ENCODE data around the gene CHST8. TPM values are rescaled to one million over a fixed set of nuclear protein-coding genes. Genes with fewer than 3 reads are reported as not detected.
A peak's percentile ranks its signal among the peaks of the same experiment; 100 is the strongest.

CHST8 gene
- total and polyA plus RNA-seq, 8 donors: 0.23 to 25.5 TPM; not detected in 6

DNA sequence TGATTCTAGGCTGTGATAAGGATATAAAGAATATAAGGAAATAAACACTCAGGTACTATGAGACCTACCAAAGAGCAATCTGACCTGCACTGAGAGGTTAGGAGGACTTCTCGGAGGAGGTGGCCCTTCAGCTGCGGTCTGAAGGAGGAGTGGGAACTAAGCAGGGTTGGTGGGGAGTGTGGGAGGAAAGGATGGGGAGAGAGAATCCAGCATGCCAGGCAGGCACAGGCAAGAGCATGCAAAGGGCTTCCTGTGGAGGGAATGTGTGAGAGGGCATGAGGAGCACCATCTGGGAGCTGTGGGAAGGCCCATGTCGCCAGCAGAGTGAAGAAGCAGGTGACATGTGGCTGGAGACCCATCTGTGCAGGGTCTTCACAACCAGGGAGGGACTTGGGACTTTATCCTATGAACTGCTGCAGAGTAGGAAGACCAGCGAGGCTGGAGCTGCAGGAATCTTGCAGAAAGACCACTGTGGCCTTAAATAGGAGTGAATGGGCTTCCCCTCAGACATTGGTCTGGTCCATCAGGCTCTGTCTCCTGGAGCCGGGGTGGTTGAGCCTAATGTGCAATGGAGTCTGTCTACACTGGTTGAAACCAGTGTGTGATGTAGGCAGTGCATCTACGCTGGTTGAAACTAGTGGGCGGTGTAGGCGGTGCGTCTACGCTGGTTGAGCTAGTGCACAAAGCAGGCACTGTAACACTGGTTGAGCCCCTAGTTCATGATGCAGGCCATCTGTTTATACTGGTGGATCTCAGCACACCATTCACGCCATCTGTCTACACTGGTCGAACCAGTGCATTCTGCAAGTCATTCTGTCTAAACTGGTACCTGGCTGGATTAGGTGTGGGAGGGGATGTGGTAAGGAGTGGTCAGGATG, 6.4 kb downstream of the CHST8 start:
- H3K27me3 ChIP-seq: peaks cover 6 to 89% (median 28%) of the 10 kb centered on the region in 3 donors
- no peak for DNase-seq
- intact Hi-C loops (cut with DNase I; ENCODE audit: low total_unique reads): no loop called here
- no peak overlapping the region for H3K27ac ChIP-seq
- no peak overlapping the region for H3K4me3 ChIP-seq
- TF ChIP-seq POLR2AphosphoS5 (IDR thresholded peaks at IDR 0.05) (no peak), EP300 (IDR thresholded peaks at IDR 0.05) (no peak), POLR2A (IDR thresholded peaks at IDR 0.05) (no peak)
- TF ChIP-seq, protein P1, sequence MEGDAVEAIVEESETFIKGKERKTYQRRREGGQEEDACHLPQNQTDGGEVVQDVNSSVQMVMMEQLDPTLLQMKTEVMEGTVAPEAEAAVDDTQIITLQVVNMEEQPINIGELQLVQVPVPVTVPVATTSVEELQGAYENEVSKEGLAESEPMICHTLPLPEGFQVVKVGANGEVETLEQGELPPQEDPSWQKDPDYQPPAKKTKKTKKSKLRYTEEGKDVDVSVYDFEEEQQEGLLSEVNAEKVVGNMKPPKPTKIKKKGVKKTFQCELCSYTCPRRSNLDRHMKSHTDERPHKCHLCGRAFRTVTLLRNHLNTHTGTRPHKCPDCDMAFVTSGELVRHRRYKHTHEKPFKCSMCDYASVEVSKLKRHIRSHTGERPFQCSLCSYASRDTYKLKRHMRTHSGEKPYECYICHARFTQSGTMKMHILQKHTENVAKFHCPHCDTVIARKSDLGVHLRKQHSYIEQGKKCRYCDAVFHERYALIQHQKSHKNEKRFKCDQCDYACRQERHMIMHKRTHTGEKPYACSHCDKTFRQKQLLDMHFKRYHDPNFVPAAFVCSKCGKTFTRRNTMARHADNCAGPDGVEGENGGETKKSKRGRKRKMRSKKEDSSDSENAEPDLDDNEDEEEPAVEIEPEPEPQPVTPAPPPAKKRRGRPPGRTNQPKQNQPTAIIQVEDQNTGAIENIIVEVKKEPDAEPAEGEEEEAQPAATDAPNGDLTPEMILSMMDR (IDR thresholded peaks at IDR 0.05): no peak
- H3K36me3 ChIP-seq: no peaks in the 10 kb centered on the region
- no peaks in the 10 kb centered on the region for H3K9me3 ChIP-seq
- 76 to 86% (median 81%) methylated on average over 10 to 12 of the region's 12 CpGs for WGBS, 5 donors
- H3K4me1 ChIP-seq: peaks cover under 1 to 3% (median 2%) of the 10 kb centered on the region in 4 donors

DNA sequence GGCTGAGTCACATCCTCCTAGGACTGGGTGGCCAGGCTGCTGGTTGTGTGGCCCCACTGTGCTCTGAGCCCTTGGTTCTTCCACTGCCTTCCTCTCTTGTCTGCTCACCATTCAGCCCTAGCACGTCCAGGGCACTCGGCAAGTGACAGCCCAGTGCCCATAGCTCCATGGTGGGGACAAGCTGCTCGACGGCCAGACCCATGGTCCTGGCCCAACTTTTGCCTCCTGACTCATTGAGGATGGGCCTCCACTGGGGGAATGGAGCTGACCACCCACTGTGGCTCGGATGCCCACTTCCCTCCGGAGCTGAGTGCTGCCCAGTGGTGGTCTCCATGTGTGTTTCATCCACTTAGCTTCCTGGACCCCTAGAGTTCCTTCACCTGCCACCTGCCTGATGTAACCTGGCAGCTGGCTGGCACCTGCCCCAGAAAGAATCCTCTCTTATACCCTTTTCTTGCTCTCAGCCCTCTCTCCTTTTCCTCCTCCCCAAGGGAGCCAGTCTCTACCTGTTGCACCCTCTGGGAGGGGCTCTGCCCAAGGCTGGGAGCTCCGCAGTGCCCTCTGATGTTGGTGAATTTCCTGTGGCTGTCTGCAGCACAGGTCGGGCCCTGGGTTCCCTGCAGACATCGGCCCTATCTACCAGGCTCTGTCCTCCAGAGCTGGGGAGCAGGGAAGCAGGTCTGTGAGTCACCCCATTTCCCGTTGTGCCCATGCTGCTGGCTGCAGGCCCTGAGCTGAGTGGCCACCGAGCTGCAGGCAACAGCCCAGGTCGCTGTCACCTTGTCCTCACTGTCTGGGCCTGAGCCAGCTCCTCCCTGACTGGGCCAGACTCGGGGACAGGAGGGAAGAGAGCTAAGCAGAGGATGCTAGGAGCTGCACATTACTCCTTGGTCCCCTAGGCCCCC, 7.4 kb downstream of the CHST8 start:
- WGBS, 5 donors: 52 to 73% (median 69%) methylated on average over 9 to 13 of the region's 13 CpGs
- no peaks in the 10 kb centered on the region for H3K36me3 ChIP-seq
- no peak for TF ChIP-seq POLR2AphosphoS5 (IDR thresholded peaks at IDR 0.05)
- H3K4me3 ChIP-seq: no peak overlapping the region
- no peak for DNase-seq
- no peak overlapping the region for H3K27ac ChIP-seq
- intact Hi-C loops (cut with DNase I; ENCODE audit: low total_unique reads): no loop called here
- peaks cover 0 to 88% (median 18%) of the 10 kb centered on the region in 3 donors for H3K27me3 ChIP-seq
- H3K9me3 ChIP-seq: no peaks in the 10 kb centered on the region
- no peaks in the 10 kb centered on the region for H3K4me1 ChIP-seq

DNA sequence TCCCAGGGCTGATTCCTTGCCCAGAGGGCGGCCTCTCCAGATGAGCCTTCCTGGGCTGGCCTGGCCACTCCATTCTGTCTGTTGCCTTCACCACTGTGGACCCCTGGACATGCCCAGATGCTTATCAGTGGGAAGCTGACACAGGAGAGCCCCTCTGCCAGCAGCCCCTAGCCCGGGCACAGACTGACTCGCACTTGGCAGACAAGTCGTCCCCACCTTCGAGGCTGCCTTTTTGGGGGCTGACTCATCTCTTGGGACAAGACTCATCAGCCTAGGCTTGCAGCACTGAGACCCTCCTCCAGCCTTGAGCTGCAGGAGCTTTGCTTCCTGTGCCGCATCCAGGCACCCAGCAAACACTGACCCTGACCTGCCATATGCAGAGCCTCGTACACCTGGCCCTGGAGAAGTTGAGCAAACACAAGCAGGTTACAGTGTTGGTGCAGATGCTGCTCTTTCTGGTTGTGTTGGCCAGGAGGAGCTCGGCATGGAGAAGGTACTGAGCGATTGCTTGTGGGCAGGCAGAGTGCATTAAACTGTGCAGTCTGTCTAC, 8.1 kb downstream of the CHST8 start:
- no peak for DNase-seq
- intact Hi-C loops (cut with DNase I; ENCODE audit: low total_unique reads): no loop called here
- no peak for TF ChIP-seq POLR2A (IDR thresholded peaks at IDR 0.05)
- no peak for TF ChIP-seq EP300 (IDR thresholded peaks at IDR 0.05)
- no peak for TF ChIP-seq POLR2AphosphoS5 (IDR thresholded peaks at IDR 0.05)
- TF ChIP-seq, protein P1 (IDR thresholded peaks at IDR 0.05): no peak
- 58 to 78% (median 74%) methylated on average over 6 to 9 of the region's 9 CpGs for WGBS, 5 donors
- H3K9me3 ChIP-seq: no peaks in the 10 kb centered on the region
- no peaks in the 10 kb centered on the region for H3K4me1 ChIP-seq
- no peak overlapping the region for H3K27ac ChIP-seq
- H3K36me3 ChIP-seq: no peaks in the 10 kb centered on the region
- H3K4me3 ChIP-seq: no peak overlapping the region
- H3K27me3 ChIP-seq: peaks cover 0 to 85% (median 12%) of the 10 kb centered on the region in 3 donors

DNA sequence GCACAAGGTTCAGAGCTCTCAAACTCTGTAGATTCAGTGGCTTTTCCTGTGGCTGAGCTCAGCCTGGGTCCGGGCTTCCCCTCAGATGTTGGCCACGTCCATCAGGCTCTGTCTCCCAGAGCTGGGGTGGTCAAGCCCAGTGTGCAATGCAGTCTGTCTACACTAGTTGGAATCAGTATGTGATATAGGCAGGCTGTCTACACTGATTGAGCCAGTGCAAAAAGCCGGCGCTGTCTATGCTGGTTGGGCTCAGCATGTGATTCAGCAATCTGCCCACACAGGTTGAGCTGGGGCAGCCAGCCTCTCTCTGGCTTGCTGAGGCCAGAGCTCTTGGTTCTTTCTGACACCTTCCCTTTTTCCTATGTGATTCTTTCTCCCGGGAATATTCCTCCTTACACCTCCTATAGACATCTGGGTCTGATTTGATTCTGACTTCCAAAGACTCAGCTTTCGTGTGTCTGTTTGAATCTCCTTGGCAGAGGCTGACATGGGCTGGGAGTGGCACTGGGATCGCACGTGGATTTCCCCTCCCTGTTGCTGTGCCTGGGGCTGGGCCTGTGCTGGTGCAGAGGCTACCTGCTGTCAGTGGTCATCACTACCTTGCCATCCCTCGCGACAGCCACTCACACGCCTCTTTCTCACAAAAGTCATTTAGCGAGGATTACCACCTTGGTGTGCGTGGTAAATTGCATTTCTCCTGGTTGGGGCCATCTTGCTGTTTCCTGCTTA, 9.3 kb downstream of the CHST8 start:
- no peaks in the 10 kb centered on the region for H3K36me3 ChIP-seq
- no peaks in the 10 kb centered on the region for H3K9me3 ChIP-seq
- intact Hi-C loops (cut with DNase I; ENCODE audit: low total_unique reads): no loop called here
- peaks cover 0 to 83% (median 11%) of the 10 kb centered on the region in 3 donors for H3K27me3 ChIP-seq
- WGBS, 5 donors: 65 to 77% (median 70%) methylated on average over 11 to 13 of the region's 13 CpGs
- no peak overlapping the region for H3K4me3 ChIP-seq
- no peak overlapping the region for H3K27ac ChIP-seq
- no peak for TF ChIP-seq EP300 (IDR thresholded peaks at IDR 0.05)
- TF ChIP-seq POLR2AphosphoS5 (IDR thresholded peaks at IDR 0.05): no peak
- TF ChIP-seq, protein P1 (IDR thresholded peaks at IDR 0.05): no peak
- no peak for TF ChIP-seq POLR2A (IDR thresholded peaks at IDR 0.05)
- DNase-seq: peak in 1 of 2 donors; percentile 2
- H3K4me1 ChIP-seq: no peaks in the 10 kb centered on the region
